T-helper 1 cell (primary cell): ENCODE data around the gene MRPL23.

Experiments
- DNase-seq, 5 donors: peaks; one replicate each; pipeline ENCODE4 v3.0.0-alpha.2; 2012 to 2020

MRPL23 gene

GRCh38 chr11:1921574-1922141 is 25.5 kb upstream of the MRPL23 start:
- no peak for DNase-seq

GRCh38 chr11:1922481-1923081 is 24.6 kb upstream of the MRPL23 start:
- DNase-seq: no peak

GRCh38 chr11:1923201-1923956 is 23.8 kb upstream of the MRPL23 start:
- no peak for DNase-seq

- DNase-seq: no peak
Measured at GRCh38 chr11:1924181-1924580, 23.0 kb upstream of the MRPL23 start.

GRCh38 chr11:1924646-1925372 is 22.3 kb upstream of the MRPL23 start:
- no peak for DNase-seq

GRCh38 chr11:1925373-1926155 is 21.6 kb upstream of the MRPL23 start:
- DNase-seq: no peak

GRCh38 chr11:1926156-1927025 is 20.7 kb upstream of the MRPL23 start:
- no peak for DNase-seq

GRCh38 chr11:1927026-1927847 is 19.9 kb upstream of the MRPL23 start:
- no peak for DNase-seq

GRCh38 chr11:1927848-1928469 is 19.2 kb upstream of the MRPL23 start:
- no peak for DNase-seq

- no peak for DNase-seq
Measured at GRCh38 chr11:1928470-1928890, 18.7 kb upstream of the MRPL23 start.

- no peak for DNase-seq
Measured at GRCh38 chr11:1928891-1929541, 18.1 kb upstream of the MRPL23 start.

- peak in 1 of 5 donors; percentile 7 for DNase-seq
Measured at GRCh38 chr11:1929621-1930461, 17.3 kb upstream of the MRPL23 start.

- DNase-seq: peak in 1 of 5 donors; percentile 7
Measured at GRCh38 chr11:1930462-1930830, 16.7 kb upstream of the MRPL23 start.

- DNase-seq: no peak
Measured at GRCh38 chr11:1931341-1932104, 15.6 kb upstream of the MRPL23 start.

GRCh38 chr11:1932105-1932480 is 15.0 kb upstream of the MRPL23 start:
- peak in 1 of 5 donors; percentile 2 for DNase-seq

GRCh38 chr11:1932681-1933080 is 14.5 kb upstream of the MRPL23 start:
- no peak for DNase-seq

GRCh38 chr11:1933416-1934334 is 13.5 kb upstream of the MRPL23 start:
- peak in 1 of 5 donors; percentile 7 for DNase-seq
